NCI-H187 (cell line): ENCODE measurements around the gene CALCB.
A peak's percentile ranks its signal among the peaks of the same experiment; 100 is the strongest.
"Not testable (repeated sequence)": the region's sequence is repeated elsewhere in the genome, so short reads cannot be mapped to it uniquely, and the experiment has no call there.

ENCODE experiments used
- DNase-seq, 2 experiments: peaks; one replicate each; lab custom pipeline; 2025; lab: John Stamatoyannopoulos, UW

Gene CALCB, protein sequence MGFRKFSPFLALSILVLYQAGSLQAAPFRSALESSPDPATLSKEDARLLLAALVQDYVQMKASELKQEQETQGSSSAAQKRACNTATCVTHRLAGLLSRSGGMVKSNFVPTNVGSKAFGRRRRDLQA

DNA sequence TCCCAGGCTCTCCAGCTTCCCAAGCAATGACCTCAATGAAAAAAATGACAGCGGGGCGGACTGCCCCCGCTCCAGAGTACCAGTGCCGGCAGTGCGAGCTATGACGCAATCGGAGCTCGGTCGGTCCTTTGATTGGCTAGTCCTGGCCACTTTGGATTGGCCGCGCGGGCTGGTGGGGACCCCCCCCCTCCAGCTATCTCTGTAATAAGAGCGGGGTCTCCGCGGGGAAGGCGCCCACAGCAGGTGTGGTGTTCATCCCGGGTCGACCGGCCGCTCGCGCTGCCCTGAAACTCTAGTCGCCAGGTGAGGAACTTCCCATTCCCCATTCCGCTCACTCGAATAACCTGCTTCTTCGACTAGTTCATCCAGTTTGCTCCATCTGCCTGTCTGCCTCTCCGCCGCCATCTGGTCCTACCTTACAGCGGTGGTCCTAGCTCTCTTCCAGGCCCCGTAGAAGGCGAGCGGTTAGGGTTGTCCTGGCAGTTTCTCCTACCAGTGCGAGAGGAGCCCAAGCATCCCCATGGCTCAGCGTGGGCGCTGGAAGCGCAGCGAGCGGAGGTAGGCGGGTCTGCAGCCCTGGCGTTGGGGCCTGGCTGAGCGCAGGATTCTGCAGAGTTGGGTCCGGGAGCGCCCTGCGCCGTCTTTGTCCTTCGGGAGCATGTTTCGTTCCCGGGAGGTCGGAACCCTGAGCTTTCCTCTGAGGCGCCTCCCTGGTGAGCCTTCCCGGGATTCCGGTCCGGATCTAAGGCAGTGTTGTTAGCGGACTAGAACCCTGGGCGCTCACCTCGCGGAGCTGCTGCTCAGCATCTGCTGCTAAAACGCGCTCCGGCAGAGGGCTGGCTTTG is at the start of gene CALCB:
CALCB (plus strand) TSS at position 233 of the 845 bp plus-strand sequence. CDS start 1,126 bp downstream, outside the sequence.
- peak in 1 of 2 experiments; percentile 61 for DNase-seq

DNA sequence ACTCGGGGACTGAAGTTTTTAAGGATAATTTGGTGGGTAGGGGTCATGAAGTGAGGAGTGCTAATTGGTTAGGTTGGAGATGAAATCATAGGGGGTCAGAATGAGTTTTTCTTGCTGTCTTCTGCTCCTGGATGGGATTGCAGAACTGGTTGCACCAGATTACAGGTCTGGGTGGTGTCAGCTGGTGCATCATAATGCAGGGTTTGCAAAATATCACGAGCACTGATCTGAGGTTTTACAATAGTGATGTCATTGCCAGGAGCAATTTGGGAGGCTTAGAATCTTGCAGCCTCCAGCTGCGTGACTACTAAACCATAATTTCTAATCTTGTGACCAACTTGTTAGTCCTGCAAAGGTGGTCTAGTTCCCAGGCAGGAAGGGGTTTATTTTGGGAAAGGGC is 46.4 kb upstream of the CALCB start:
- DNase-seq, result no peak

DNA sequence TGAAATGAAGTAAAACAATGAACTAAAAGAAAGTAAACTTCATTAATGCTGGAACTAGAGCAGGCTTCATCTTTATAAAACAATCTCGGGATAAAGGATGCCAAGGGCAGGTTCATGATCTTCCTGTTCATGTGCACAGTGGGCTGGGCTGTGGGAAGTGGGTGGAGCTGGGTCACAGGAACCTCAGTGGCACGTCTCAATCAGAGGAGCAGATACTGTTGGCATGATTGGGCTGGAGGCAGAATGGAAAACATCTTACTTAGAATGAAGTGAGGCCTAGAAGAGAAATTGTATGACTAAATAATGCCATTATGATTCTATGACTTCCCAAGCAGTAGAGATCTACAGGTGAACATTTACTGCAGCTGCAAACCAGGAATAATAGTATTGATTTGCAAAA is 45.4 kb upstream of the CALCB start:
- no peak for DNase-seq

DNA sequence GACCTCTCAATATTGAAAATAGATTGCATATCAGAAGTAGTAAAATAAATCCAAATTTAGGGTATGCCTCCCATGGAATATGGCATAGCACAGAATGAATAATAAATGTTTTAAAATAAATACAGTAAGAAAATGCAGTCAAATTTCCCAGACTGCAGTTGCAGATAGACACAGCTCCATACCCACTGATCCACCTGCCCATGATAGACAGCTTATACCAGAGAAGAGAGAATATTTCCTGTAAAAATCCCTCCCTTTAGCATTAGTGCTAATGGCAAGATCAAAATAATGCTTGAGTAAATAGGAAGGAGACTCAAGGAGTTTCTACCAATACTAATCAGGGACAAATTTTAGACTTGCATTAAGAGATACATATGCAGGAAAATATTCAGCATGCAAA is 45.0 kb upstream of the CALCB start:
- DNase-seq, result no peak

DNA sequence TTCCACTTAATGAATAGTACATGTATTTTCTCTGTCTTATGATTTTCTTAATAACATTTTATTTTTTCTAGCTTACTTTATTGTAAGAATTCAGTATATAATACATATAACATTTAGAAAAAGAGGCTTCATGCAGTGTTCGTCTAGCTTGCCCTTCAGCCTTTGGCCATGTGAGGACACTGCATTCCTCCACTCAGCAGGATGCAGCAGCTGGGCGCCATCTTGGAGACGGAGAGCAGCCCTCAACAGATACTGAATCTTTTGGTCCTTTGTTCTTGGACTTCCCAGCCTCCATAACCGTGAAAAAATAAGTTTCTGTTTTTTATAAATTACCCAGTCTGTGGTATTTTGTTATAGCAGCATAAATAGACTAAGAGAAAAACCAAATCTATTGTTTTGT is 41.4 kb upstream of the CALCB start:
- not testable (repeated sequence) for DNase-seq

DNA sequence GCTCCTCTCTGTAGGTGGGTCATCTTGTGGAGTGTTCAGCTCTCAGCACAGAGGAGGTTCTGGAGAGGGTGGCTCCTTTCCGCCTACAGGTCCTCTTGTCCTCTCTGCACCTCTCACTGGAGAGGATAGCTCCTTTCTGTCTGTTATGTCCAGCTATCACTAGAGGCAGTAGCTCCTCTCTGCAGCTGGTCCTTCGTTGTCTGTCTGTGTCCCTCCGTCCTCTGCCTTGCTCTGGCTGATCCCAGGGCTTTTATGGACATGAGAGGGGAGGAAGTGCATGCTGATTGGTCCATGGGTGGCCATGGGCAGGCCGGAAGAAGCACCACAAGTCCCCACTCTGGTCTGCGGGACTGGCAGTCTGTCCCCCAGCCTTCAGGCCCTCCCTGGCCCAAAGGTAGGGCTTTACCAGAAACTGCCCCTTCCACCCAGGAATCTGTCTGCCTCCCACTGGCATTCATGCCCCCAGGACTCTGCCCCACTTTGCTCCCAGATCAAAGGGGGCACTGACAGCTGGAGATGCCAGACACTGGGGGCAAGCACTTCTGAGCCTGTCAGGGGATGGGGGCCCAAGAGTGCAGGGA is 38.6 kb upstream of the CALCB start:
- DNase-seq, result no peak

DNA sequence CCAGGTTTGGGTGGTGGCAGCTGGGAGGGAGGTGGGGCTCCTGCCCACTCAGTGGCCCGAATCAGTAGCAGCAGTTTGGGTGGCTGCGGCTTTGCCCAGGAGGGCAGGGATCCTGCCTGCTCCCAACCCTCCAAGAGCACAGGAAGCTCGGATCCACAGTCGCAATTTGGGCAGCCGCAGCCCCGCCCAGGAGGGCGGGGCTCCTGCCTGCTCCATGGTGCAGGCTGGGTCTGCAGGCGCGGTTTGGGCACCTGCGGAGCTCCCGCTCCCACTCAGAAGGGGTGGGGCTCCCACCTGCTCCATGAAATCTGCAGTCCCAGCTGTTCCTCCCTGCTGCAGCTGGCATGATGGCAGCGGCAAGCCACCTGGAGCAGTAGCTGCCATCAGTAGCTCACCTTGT is 38.1 kb upstream of the CALCB start:
- peak; percentile 14 to 69 for DNase-seq

DNA sequence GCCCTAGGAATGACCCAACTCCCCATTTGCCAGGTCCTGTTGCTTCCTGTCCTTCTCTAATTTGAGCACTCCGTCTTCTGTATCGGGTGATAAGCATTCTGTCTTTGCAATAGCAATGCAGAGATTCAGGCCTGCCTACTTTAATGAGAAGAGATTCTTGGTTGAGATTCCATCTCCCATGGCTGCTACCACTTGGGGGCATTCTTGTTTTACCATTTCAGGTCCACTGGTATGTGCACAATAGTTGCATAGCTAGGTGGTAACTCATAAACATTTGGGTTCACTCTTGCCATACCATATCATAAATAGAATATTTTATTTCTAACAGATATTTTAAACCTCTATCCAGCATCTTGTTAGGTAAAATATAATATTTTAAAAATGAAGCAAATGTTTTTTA is 34.4 kb upstream of the CALCB start:
- DNase-seq, result no peak

DNA sequence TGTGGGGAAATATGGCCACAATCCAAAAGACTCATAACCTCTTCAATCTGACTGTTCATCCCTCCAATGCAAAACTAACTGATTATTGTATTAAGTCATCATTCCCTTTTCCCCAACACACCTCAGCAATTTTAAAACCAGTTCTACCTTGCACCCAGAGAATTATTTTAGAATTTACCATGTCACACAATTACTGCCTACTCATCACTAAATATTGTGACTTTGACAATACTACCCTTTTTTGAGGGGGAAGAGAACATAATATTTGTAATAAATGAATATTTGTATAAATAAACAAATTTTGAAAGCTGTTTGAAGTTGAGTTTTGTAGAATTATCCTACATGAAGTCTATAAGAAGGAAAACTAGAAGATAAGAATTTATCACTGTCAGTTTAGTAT is 28.2 kb upstream of the CALCB start:
- no peak for DNase-seq

DNA sequence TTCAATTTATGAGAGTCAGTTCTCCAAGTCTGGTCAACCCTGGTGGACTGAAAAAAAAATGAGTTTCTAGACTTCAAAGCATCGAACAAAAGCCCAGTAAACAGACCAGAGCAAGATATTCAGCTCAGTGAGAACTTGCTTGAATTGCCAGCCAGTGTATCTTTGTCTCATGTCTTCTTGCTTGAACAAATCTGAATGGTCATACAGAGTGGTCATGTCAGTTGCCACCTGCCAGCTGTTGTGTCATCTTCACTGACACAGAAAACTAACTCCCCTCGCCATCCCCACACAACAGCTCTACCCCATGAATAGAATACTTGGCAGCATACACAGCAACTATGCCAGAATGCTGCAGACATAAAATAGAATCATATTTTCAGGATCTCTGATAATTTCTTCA is 27.5 kb upstream of the CALCB start:
- no peak for DNase-seq

DNA sequence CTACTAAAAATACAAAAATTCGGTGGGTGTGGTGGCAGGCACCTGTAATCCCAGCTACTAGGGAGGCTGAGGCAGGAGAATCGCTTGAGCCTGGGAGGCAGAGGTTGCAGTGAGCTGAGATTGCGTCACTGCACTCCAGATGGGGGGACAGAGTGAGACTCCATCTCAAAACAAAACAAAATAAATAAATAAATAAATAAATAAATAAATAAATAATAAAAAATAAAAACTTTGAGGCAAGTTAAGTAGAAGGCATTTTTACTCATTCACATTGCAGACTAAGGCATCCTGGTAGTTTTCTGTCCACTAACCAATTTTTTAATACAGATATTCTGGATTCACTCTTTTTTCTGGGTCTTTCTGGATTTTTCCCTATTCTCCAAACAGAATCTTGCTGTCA is 26.7 kb upstream of the CALCB start:
- not testable (repeated sequence) for DNase-seq

DNA sequence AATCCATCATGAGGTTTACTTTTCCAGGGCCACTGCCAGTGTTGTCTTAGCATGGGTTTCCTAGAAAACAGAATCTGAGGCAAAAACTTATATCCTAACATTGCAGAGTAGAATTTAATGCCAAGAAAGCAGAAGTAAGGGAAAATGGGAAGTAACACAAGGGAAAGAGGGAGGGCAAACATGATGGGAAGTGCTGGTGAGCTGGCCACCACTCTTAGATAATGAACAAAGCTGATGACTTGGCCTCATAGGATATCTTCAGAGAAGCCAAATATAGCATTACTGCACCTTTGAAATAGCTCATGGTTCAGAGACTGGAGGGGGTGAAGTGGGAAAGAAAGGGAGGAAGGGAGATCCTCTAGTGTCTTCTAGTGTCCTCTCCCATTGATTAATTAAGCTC is 24.8 kb upstream of the CALCB start:
- no peak for DNase-seq

DNA sequence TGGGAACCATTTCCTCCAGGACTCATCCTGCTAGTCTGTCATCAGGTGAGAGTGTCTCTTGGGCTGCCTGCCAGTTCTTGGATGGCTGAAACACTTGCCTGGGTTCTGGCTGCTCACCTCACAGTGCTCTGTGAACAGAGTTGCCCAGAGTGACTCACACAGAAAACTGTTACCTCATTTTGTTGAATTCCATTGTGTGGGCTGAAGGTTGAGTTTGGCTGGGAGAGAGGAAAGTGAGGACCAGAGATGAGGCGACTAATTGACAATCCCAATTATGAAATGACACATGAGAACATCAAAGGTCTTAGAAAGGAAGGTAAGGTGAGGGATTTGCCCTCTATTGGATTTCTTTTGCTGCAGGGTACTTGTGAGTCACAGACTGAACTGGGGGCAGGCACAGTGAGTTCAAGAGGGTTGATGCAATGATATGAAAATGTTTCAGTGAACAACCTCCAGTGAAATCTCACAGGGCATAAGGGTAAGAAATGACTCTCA is 20.2 kb upstream of the CALCB start:
- DNase-seq, result no peak

DNA sequence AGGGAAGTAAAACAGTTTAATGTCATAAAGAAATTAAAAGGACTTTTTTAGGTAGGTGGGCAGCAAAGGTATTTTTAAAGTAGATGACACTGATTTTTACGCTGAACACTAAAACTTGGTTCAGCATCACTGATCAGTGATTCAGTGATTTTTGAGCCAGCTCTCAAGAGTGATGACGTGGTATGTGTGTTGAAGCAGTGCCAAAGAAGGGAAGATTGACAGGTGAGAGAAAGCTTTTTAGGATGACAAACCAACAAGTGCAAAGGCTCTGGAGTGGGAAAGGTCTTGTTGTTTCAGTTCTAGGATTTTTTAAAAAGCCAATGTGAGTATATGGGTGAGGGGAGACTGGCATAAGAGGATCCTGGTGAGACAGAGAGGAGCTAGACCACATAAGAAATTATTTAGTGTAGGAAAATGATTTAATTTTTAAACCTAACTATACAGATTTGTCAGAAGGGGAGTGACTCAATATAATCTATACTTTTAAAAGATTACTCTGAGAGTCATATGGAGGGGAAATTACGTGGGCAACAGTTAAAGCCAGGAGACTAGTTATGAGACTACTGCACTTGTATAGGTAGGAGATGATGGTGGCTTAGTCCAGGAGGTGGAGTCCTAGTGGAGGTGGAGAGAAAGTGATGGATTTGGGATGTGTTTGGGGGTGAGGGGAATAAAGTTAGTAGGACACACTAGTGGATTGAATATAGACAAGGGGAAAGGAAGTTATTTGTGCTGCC is 17.6 kb upstream of the CALCB start:
- DNase-seq, result no peak

DNA sequence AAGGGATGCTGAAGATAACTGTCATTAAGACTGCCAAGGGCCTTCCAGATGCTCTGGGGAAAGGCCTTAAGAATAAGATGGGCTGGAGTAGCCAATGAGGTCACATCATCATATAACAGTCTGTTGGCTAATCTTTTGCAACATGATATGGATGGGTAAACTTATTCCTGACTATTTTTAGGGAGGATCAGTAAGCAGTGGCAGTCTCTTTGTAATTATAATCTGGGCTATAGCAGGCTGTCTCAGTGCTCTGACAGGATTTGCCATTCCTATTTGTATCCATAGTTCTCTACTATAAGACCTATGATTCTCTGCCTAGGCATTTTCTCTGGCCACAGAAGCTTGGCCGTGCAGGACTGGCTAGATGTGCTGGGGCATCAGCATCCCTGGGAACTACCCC is 16.1 kb upstream of the CALCB start:
- DNase-seq, result no peak

DNA sequence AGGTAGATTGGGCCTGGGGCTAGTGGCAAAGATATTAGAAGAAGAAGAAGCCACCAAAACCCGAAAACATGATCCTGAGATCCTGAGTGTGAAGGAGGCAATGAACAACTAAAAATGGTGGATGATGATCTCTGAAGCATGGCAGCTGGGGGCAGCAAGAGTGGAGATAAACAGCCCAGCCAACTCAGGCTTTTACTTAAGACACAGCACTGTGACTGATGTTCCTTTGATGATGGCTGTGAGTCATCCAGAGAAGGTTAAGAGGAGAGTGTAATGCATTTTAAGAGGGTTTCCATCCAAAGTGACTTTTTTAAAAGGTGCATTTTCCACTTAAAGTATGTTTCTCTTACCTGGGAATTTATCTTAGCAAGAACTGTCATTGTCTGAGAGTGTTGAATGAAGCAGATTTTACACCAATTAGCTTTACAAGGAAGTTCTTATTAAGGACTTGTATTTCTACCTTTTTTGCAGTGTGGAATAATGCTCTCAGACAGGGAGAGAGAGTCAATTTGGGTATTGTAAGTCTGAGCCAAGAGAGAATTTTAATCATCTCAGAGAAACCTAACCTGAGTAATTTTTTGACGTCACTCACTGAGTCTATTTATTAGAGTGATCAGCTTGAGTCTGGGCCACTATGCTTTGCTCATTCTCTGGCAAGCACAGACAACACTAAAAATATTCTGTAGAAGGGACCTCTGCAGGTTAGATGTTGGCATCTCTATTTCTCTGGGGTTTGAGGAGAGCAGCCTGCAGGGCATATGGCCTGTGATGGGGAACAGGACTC is 14.1 kb upstream of the CALCB start:
- DNase-seq, result no peak

DNA sequence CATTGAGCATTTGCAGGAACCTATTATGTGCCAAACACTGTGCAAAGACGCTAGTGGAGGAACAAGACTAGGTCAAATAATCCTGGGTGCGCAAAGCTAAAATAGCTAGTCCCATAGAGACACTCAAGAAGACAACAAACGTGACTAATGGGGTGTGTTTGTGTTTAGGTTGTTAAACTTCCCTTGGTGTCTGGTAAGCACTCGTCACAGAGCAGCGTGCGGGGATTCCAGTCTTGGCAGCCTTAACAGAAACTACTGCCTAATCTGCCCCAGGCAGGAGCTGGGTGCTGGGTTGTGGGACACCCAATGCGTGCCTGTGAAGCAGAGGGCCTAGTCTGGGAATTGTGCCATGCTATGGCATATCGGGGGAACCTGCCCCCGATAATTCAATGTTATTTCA is 10.8 kb upstream of the CALCB start:
- no peak for DNase-seq

DNA sequence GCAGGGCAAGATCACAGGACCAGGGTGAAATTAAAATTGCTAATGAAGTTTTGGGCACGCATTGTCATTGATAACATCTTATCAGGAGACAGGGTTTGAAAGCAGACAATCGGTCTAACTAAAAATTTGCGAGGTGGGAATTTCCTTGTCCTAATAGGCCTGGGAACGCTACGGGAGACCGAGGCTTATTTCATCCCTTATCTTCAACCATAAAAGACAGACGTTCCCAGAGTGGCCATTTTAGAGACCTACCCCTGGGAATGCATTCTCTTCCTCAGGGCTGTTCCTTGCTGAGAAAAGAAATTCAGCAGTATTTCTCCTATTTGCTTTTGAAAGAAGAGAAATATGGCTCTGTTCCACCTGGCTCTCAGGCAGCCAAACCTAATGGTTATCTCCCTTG is 3.6 kb upstream of the CALCB start:
- not testable (repeated sequence) for DNase-seq

DNA sequence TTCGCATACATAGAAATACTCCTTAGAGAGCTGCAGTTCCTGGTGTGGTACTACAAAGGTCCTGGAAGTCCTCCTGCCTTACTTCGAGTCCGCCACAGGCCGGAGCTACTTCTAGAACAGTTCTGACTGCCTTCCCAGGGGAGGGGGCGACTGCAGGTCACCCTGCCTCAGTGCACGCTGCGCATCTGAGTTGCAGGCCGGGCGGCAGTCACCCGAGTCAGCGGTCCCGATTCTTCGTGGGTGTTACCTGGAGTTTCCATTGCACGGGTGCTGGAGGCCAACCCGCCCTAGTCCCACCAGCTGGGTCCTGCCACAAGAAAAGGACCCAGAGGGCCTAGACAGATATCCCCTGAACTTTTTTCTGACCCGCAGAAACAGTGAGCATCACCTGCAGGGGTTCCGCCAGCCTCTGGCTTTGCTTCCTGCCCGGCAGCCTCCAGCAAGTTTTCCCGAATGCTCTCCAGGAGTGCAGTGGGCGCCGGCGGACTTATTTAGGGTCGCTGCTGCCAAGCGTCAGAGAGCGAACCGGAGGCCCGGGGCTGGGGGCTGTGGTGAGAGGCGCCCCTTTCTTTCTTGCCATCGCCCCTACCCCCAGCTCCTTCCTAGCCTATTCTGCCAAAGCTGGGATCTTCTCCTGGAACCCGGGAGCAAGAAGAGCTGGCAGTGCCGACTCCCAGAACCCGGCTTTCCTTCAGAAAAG is 1.7 kb upstream of the CALCB start:
- no peak for DNase-seq

DNA sequence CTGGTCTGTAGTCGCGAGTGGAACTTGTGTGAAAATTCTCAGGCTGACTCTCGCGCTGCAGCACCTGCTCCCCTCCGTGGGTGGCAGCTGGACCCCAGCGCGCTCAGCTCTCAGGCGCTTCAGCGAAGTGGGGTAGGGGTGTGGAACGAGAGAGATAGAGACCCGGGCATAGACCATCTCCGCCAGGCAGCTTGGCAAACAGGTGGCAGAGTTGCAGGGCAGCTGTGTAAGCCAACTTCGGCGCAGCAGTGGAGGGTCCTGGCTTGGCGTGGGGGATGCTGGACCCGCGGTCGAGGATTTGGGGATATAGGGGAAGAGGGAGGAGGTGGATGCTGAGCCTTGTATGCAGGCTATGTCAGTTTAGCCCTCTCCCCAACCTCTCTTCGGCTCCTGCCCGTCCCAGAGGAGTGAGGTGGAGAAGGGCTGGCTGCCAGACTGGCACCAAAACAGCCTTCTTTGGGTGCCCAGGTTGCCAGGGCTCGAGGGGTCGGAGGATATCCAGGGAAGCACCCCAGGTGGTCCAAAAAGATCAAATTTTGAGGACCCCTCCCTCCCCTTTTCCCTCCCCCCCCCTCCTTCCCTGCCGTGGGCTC is 746 bp upstream of the CALCB start:
- no peak for DNase-seq
